ENCODE measurements around the gene TAS2R41. TPM values are rescaled to one million over a fixed set of nuclear protein-coding genes. Genes with fewer than 3 reads are reported as not detected.

The TAS2R41 gene
- polyA plus RNA-seq, 3 donors = 0.19 TPM; not detected in 2

GRCh38 chr7:143494622-143495021 lies 16.9 kb downstream of the TAS2R41 start:
- H3K4me1 Mint-ChIP-seq = peaks cover 39% of the 10 kb centered on the region
- H3K4me2 ChIP-seq (replicated peaks; ENCODE audit: extremely low read depth, low read length, poor library complexity, severe bottlenecking) = no peak overlapping the region
- no peaks in the 10 kb centered on the region for H3K27me3 ChIP-seq (ENCODE audit: control insufficient read depth in 2 of 2, insufficient read depth in 2 of 2, low read length in 2 of 2)
- no peak overlapping the region for H3K27ac ChIP-seq (ENCODE audit: low read depth in 1 of 2, low read length in 2 of 2)
- H2AFZ ChIP-seq (ENCODE audit: insufficient read depth, low read depth, low read length, poor library complexity, severe bottlenecking) = no peak overlapping the region
- H3K36me3 Mint-ChIP-seq = peaks cover 0 to 13% of the 10 kb centered on the region in 2 donors
- peaks cover 0 to 3% (median 0%) of the 10 kb centered on the region in 7 donors for H3K9me3 Mint-ChIP-seq
- no peak overlapping the region for H3K9ac ChIP-seq (ENCODE audit: insufficient read depth, low read length, poor library complexity, severe bottlenecking)
- H3K27ac Mint-ChIP-seq = no peak overlapping the region
- no peak overlapping the region for H3K4me3 ChIP-seq (replicated peaks in 1 of 3; ENCODE audit: low read depth in 2 of 3, low read length in 3 of 3)
- DNase-seq = no peak
- intact Hi-C loops (cut with micrococcal nuclease) = no loop called here
- TF ChIP-seq CTCF (IDR thresholded peaks at IDR 0.05) = no peak
- H3K79me2 ChIP-seq (ENCODE audit: insufficient read depth, low read length) = no peaks in the 10 kb centered on the region
- H3K9me3 ChIP-seq (replicated peaks in 1 of 2; ENCODE audit: control insufficient read depth in 1 of 2, insufficient read depth in 1 of 2, low read length in 2 of 2) = no peaks in the 10 kb centered on the region
- H3K4me1 ChIP-seq (ENCODE audit: control insufficient read depth in 1 of 2, insufficient read depth in 2 of 2, low read length in 2 of 2) = peaks cover 10 to 18% of the 10 kb centered on the region in 2 donors
- WGBS (ENCODE audit: insufficient coverage) = no CpG with 5 or more reads among the region's 1 CpG
- H3K4me3 Mint-ChIP-seq = no peak overlapping the region
- peaks cover 0 to 14% of the 10 kb centered on the region in 2 donors for H3K36me3 ChIP-seq (replicated peaks in 1 of 2; ENCODE audit: control insufficient read depth in 1 of 2, insufficient read depth in 2 of 2, low read length in 2 of 2)
- no peaks in the 10 kb centered on the region for H3K27me3 Mint-ChIP-seq (ENCODE audit: low read depth in 3 of 3)
- no peaks in the 10 kb centered on the region for H4K20me1 ChIP-seq (ENCODE audit: insufficient read depth, low read length)

- intact Hi-C loops (cut with micrococcal nuclease) = no loop called here
- H3K4me1 Mint-ChIP-seq = peaks cover 39% of the 10 kb centered on the region
- H3K9me3 Mint-ChIP-seq = peaks cover 0 to 3% (median 0%) of the 10 kb centered on the region in 7 donors
- H3K27me3 Mint-ChIP-seq (ENCODE audit: low read depth in 3 of 3) = no peaks in the 10 kb centered on the region
- Histone ChIP-seq H3K9me3 (replicated peaks in 1 of 2; ENCODE audit: control insufficient read depth in 1 of 2, insufficient read depth in 1 of 2, low read length in 2 of 2) (no peaks in the 10 kb centered on the region), H3K4me1 (ENCODE audit: control insufficient read depth in 1 of 2, insufficient read depth in 2 of 2, low read length in 2 of 2) (peaks cover 10 to 18% of the 10 kb centered on the region in 2 donors), H3K27ac (ENCODE audit: low read depth in 1 of 2, low read length in 2 of 2) (no peak overlapping the region), H3K9ac (ENCODE audit: insufficient read depth, low read length, poor library complexity, severe bottlenecking) (no peak overlapping the region), H4K20me1 (ENCODE audit: insufficient read depth, low read length) (no peaks in the 10 kb centered on the region), H3K79me2 (ENCODE audit: insufficient read depth, low read length) (no peaks in the 10 kb centered on the region), H3K4me3 (replicated peaks in 1 of 3; ENCODE audit: low read depth in 2 of 3, low read length in 3 of 3) (no peak overlapping the region), H3K36me3 (replicated peaks in 1 of 2; ENCODE audit: control insufficient read depth in 1 of 2, insufficient read depth in 2 of 2, low read length in 2 of 2) (peaks cover 0 to 20% of the 10 kb centered on the region in 2 donors), H3K27me3 (ENCODE audit: control insufficient read depth in 2 of 2, insufficient read depth in 2 of 2, low read length in 2 of 2) (no peaks in the 10 kb centered on the region), H3K4me2 (replicated peaks; ENCODE audit: extremely low read depth, low read length, poor library complexity, severe bottlenecking) (no peak overlapping the region), H2AFZ (ENCODE audit: insufficient read depth, low read depth, low read length, poor library complexity, severe bottlenecking) (no peak overlapping the region)
- TF ChIP-seq CTCF (IDR thresholded peaks at IDR 0.05) = no peak
- peaks cover 7 to 19% of the 10 kb centered on the region in 2 donors for H3K36me3 Mint-ChIP-seq
- H3K27ac Mint-ChIP-seq = peak overlapping the region in 6 of 7 donors; percentile 40 to 88 (median 61)
- H3K4me3 Mint-ChIP-seq = no peak overlapping the region
- peak in 2 of 3 donors; percentile 33 to 58 for DNase-seq
Observed at GRCh38 chr7:143495851-143496250, 18.2 kb downstream of the TAS2R41 start.
